ENCODE measurements around the gene PRKCH.

Gene PRKCH

GRCh38 chr14:61569812-61570548 is 248.6 kb downstream of the PRKCH start:
- no peak overlapping the region for H3K9ac ChIP-seq (ENCODE audit: low read depth, low read length)
- no peak overlapping the region for H3K4me3 ChIP-seq (ENCODE audit: low read depth, low read length)
- H3K4me1 ChIP-seq (ENCODE audit: control insufficient read depth, insufficient read depth, low read length), result peaks cover 15% of the 10 kb centered on the region
- H3K27me3 ChIP-seq (ENCODE audit: control insufficient read depth, insufficient read depth, low read length), result peaks cover 7% of the 10 kb centered on the region
- H3K36me3 ChIP-seq (ENCODE audit: control insufficient read depth, insufficient read depth, low read length), result no peaks in the 10 kb centered on the region
- no peaks in the 10 kb centered on the region for H3K9me3 ChIP-seq (ENCODE audit: control insufficient read depth, insufficient read depth, low read length)

GRCh38 chr14:61570549-61571290 is 249.3 kb downstream of the PRKCH start:
- no peaks in the 10 kb centered on the region for H3K36me3 ChIP-seq (ENCODE audit: control insufficient read depth, insufficient read depth, low read length)
- H3K4me3 ChIP-seq (ENCODE audit: low read depth, low read length), result no peak overlapping the region
- H3K9me3 ChIP-seq (ENCODE audit: control insufficient read depth, insufficient read depth, low read length), result no peaks in the 10 kb centered on the region
- H3K27me3 ChIP-seq (ENCODE audit: control insufficient read depth, insufficient read depth, low read length), result peaks cover 7% of the 10 kb centered on the region
- H3K9ac ChIP-seq (ENCODE audit: low read depth, low read length), result no peak overlapping the region
- H3K4me1 ChIP-seq (ENCODE audit: control insufficient read depth, insufficient read depth, low read length), result peaks cover 15% of the 10 kb centered on the region

GRCh38 chr14:61571917-61572316 is 250.5 kb downstream of the PRKCH start:
- no peaks in the 10 kb centered on the region for H3K36me3 ChIP-seq (ENCODE audit: control insufficient read depth, insufficient read depth, low read length)
- no peak overlapping the region for H3K4me3 ChIP-seq (ENCODE audit: low read depth, low read length)
- peaks cover 7% of the 10 kb centered on the region for H3K27me3 ChIP-seq (ENCODE audit: control insufficient read depth, insufficient read depth, low read length)
- no peak overlapping the region for H3K9ac ChIP-seq (ENCODE audit: low read depth, low read length)
- H3K4me1 ChIP-seq (ENCODE audit: control insufficient read depth, insufficient read depth, low read length), result peaks cover 15% of the 10 kb centered on the region
- no peaks in the 10 kb centered on the region for H3K9me3 ChIP-seq (ENCODE audit: control insufficient read depth, insufficient read depth, low read length)

DNA sequence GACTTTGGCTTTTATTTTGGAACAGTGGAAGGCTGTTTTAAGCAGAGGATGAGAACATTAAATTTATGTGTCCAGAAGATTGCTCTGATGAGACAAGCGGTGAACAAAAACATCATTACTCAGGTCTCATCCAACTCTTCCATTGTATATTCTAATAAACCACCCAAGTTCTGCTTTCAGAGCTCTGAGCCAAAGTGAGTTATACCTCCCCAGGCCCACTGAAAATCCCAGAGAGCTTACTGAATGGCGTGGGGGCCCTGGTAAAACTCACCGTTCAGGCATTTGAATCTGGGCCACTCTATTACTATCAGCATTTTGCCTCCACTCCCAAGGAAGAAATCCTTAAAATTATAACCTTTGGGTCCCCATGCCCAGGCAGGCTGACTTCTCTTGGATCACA is 251.9 kb downstream of the PRKCH start:
- Histone ChIP-seq H3K36me3 (ENCODE audit: control insufficient read depth, insufficient read depth, low read length) (no peaks in the 10 kb centered on the region), H3K27me3 (ENCODE audit: control insufficient read depth, insufficient read depth, low read length) (peaks cover 5% of the 10 kb centered on the region), H3K9ac (ENCODE audit: low read depth, low read length) (no peak overlapping the region), H3K4me3 (ENCODE audit: low read depth, low read length) (no peak overlapping the region), H3K9me3 (ENCODE audit: control insufficient read depth, insufficient read depth, low read length) (no peaks in the 10 kb centered on the region), H3K4me1 (ENCODE audit: control insufficient read depth, insufficient read depth, low read length) (peaks cover 10% of the 10 kb centered on the region)

- peaks cover 6% of the 10 kb centered on the region for H3K4me1 ChIP-seq (ENCODE audit: control insufficient read depth, insufficient read depth, low read length)
- H3K9ac ChIP-seq (ENCODE audit: low read depth, low read length), result no peak overlapping the region
- H3K4me3 ChIP-seq (ENCODE audit: low read depth, low read length), result no peak overlapping the region
- H3K9me3 ChIP-seq (ENCODE audit: control insufficient read depth, insufficient read depth, low read length), result no peaks in the 10 kb centered on the region
- H3K36me3 ChIP-seq (ENCODE audit: control insufficient read depth, insufficient read depth, low read length), result no peaks in the 10 kb centered on the region
- peaks cover 5% of the 10 kb centered on the region for H3K27me3 ChIP-seq (ENCODE audit: control insufficient read depth, insufficient read depth, low read length)
Measured at GRCh38 chr14:61573748-61574513, 252.6 kb downstream of the PRKCH start.

DNA sequence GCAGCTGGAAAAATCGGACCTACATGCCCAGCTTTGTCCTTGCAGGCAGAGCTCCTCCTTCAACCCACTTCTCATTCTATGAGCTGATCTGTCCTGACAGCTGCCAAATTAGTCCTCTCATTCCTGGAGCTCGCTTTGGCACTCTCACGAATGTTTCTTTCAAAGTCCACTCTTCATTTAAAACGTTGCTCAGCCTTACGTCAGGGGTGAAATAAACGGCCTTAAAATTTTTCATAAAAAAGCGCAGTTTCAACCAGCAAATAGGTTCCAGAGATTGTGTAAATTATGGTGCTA is 253.1 kb downstream of the PRKCH start:
- H3K9ac ChIP-seq (ENCODE audit: low read depth, low read length), result no peak overlapping the region
- H3K9me3 ChIP-seq (ENCODE audit: control insufficient read depth, insufficient read depth, low read length), result no peaks in the 10 kb centered on the region
- no peak overlapping the region for H3K4me3 ChIP-seq (ENCODE audit: low read depth, low read length)
- H3K27me3 ChIP-seq (ENCODE audit: control insufficient read depth, insufficient read depth, low read length), result peaks cover under 1% of the 10 kb centered on the region
- H3K4me1 ChIP-seq (ENCODE audit: control insufficient read depth, insufficient read depth, low read length), result peaks cover 1% of the 10 kb centered on the region
- H3K36me3 ChIP-seq (ENCODE audit: control insufficient read depth, insufficient read depth, low read length), result no peaks in the 10 kb centered on the region

- Histone ChIP-seq H3K4me3 (ENCODE audit: low read depth, low read length) (no peak overlapping the region), H3K4me1 (ENCODE audit: control insufficient read depth, insufficient read depth, low read length) (no peaks in the 10 kb centered on the region), H3K36me3 (ENCODE audit: control insufficient read depth, insufficient read depth, low read length) (no peaks in the 10 kb centered on the region), H3K9me3 (ENCODE audit: control insufficient read depth, insufficient read depth, low read length) (no peaks in the 10 kb centered on the region), H3K27me3 (ENCODE audit: control insufficient read depth, insufficient read depth, low read length) (no peaks in the 10 kb centered on the region), H3K9ac (ENCODE audit: low read depth, low read length) (no peak overlapping the region)
Measured at GRCh38 chr14:61575126-61575525, 253.7 kb downstream of the PRKCH start.

DNA sequence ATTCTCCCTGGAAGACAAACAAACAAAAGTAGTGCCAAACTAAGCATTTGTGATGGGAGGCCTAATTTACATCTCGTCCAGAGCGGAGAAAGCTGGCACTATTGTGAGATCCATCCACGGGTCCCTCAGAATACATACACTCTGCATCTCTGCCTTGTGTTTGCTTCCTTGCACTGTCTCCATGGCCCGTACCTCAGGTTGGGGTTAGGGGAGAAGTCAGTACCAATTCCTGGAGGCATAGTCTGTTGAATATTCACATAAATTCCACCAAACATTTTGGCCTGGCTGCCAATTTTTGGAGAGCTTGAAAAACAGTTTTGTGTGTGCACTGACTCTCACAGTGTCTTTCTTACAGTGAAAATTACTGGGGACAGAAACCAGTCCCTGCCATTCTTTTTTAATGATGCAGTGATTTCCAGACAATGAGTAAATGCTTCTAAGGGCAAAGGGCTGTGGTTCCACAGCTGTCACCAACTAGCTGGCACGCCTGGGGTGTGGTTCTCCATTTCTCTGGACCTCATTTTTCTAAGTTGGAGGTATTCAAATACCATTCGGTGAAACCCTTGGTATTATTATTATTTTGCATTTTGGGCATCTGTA is 254.3 kb downstream of the PRKCH start:
- Histone ChIP-seq H3K36me3 (ENCODE audit: control insufficient read depth, insufficient read depth, low read length) (no peaks in the 10 kb centered on the region), H3K9ac (ENCODE audit: low read depth, low read length) (no peak overlapping the region), H3K27me3 (ENCODE audit: control insufficient read depth, insufficient read depth, low read length) (no peaks in the 10 kb centered on the region), H3K4me1 (ENCODE audit: control insufficient read depth, insufficient read depth, low read length) (no peaks in the 10 kb centered on the region), H3K4me3 (ENCODE audit: low read depth, low read length) (no peak overlapping the region), H3K9me3 (ENCODE audit: control insufficient read depth, insufficient read depth, low read length) (no peaks in the 10 kb centered on the region)

GRCh38 chr14:61577506-61577931 is 256.1 kb downstream of the PRKCH start:
- H3K9ac ChIP-seq (ENCODE audit: low read depth, low read length), result no peak overlapping the region
- no peak overlapping the region for H3K4me3 ChIP-seq (ENCODE audit: low read depth, low read length)
- H3K27me3 ChIP-seq (ENCODE audit: control insufficient read depth, insufficient read depth, low read length), result no peaks in the 10 kb centered on the region
- no peaks in the 10 kb centered on the region for H3K36me3 ChIP-seq (ENCODE audit: control insufficient read depth, insufficient read depth, low read length)
- no peaks in the 10 kb centered on the region for H3K4me1 ChIP-seq (ENCODE audit: control insufficient read depth, insufficient read depth, low read length)
- no peaks in the 10 kb centered on the region for H3K9me3 ChIP-seq (ENCODE audit: control insufficient read depth, insufficient read depth, low read length)

DNA sequence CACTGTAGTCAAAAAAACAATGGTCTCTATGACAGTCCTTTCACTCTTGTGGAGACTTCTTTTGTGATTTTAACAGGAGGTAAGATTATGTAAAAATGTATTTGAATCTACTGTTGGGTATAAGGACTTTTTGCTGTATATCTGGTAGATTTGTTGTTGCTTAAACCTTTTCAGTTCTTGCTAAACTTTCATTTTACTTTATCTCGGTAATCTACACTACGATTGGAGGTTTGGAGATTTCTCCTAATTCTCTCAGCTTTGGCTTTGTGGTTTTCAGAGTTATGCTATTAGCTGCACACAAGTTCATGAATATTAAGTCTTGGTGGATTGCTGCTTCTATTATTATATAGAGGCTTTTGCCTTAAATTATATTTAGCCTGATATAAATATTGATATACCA is 257.4 kb downstream of the PRKCH start:
- Histone ChIP-seq H3K9me3 (ENCODE audit: control insufficient read depth, insufficient read depth, low read length) (no peaks in the 10 kb centered on the region), H3K4me3 (ENCODE audit: low read depth, low read length) (no peak overlapping the region), H3K27me3 (ENCODE audit: control insufficient read depth, insufficient read depth, low read length) (no peaks in the 10 kb centered on the region), H3K36me3 (ENCODE audit: control insufficient read depth, insufficient read depth, low read length) (no peaks in the 10 kb centered on the region), H3K4me1 (ENCODE audit: control insufficient read depth, insufficient read depth, low read length) (no peaks in the 10 kb centered on the region), H3K9ac (ENCODE audit: low read depth, low read length) (no peak overlapping the region)

DNA sequence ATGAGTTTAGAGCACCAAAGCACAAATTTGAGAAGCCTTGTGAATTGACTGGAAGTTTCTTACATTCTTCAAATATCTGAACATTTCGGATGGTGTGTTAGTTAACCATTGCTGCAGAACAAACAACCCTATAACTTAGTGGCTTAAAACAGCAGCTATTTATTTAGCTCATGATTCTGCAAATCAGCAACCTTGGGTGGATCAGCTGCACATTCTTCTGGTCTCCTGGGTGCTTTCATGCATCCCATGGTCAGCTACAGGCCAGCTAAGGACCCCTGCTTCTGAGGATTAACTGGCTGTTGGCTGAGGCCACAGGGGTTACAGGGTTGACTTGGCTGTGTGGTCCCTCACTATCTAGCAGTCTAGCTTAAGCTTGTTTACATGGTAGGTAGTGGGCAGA is 260.0 kb downstream of the PRKCH start:
- Histone ChIP-seq H3K36me3 (ENCODE audit: control insufficient read depth, insufficient read depth, low read length) (no peaks in the 10 kb centered on the region), H3K9ac (ENCODE audit: low read depth, low read length) (no peak overlapping the region), H3K4me3 (ENCODE audit: low read depth, low read length) (no peak overlapping the region), H3K27me3 (ENCODE audit: control insufficient read depth, insufficient read depth, low read length) (no peaks in the 10 kb centered on the region), H3K4me1 (ENCODE audit: control insufficient read depth, insufficient read depth, low read length) (no peaks in the 10 kb centered on the region), H3K9me3 (ENCODE audit: control insufficient read depth, insufficient read depth, low read length) (no peaks in the 10 kb centered on the region)

Measured in iPS-15b (cell line).